Common myeloid progenitor, CD34-positive (primary cell): ENCODE results near the gene SLC45A1.
A peak's percentile ranks its signal among the peaks of the same experiment; 100 is the strongest.

ENCODE experiments used
- CTCF ChIA-PET: fragments of 350-600 bp; sonication (Branson Sonifier 250); formaldehyde crosslinking; loops from one replicate; lab custom pipeline; 2021; ENCODE audit warnings: antibody characterized with exemption; lab: Charles Lee
- POLR2A ChIA-PET: fragments of 350-600 bp; sonication (Branson Sonifier 250); formaldehyde crosslinking; loops from one replicate; lab custom pipeline; 2021; ENCODE audit warnings: antibody characterized with exemption; lab: Charles Lee
- DNase-seq, 3 donors: peaks; one replicate each; pipeline versions ENCODE4 v3.0.0 to v3.0.0-alpha.2; 2013
- H3K27ac ChIP-seq, 2 experiments: 1 replicate in 1 of 2; 2 replicates in 1 of 2; pipeline ENCODE4 v1.7.0; 2013; ENCODE audit warnings: inconsistent platforms in 2 of 2, low read length in 2 of 2, mild to moderate bottlenecking in 2 of 2, low read depth in 1 of 2, moderate library complexity in 1 of 2; ENCODE audit not compliant: severe bottlenecking in 2 of 2, insufficient read depth in 1 of 2, poor library complexity in 1 of 2
- H3K27me3 ChIP-seq, 5 experiments: replicated peaks in 2 of 5; 1 replicate in 3 of 5; 2 replicates in 2 of 5; pipeline versions ENCODE4 v1.6.1 to v1.7.0; 2013; ENCODE audit warnings: low read length in 4 of 5, mild to moderate bottlenecking in 2 of 5, moderate library complexity in 2 of 5, inconsistent platforms in 1 of 5; ENCODE audit not compliant: insufficient read depth in 5 of 5, control insufficient read depth in 4 of 5
- H3K36me3 ChIP-seq, 4 experiments: 1 replicate in 2 of 4; 2 replicates in 2 of 4; pipeline versions ENCODE4 v1.6.1 to v1.7.0; 2013; ENCODE audit warnings: low read length in 3 of 4, control low read depth in 1 of 4, mild to moderate bottlenecking in 1 of 4; ENCODE audit not compliant: control insufficient read depth in 4 of 4, insufficient read depth in 4 of 4
- H3K4me1 ChIP-seq, 4 experiments: 1 replicate in 3 of 4; 2 replicates in 1 of 4; pipeline versions ENCODE4 v1.6.1 to v1.7.1; 2013; ENCODE audit warnings: low read length in 3 of 4, mild to moderate bottlenecking in 3 of 4, control low read depth in 1 of 4, inconsistent platforms in 1 of 4, moderate library complexity in 1 of 4; ENCODE audit not compliant: control insufficient read depth in 4 of 4, insufficient read depth in 4 of 4; ENCODE audit errors: control extremely low read depth in 1 of 4
- H3K4me3 ChIP-seq, 7 experiments: 1 replicate in 4 of 7; 2 replicates in 3 of 7; pipeline versions ENCODE4 v1.5.1 to v1.7.0; 2013; ENCODE audit warnings: mild to moderate bottlenecking in 7 of 7, low read length in 6 of 7, moderate library complexity in 6 of 7, inconsistent platforms in 2 of 7, low read depth in 2 of 7, control low read depth in 1 of 7; ENCODE audit not compliant: insufficient read depth in 4 of 7, control insufficient read depth in 1 of 7; ENCODE audit errors: extremely low read depth in 1 of 7
- H3K9me3 ChIP-seq, 5 experiments: 1 replicate in 4 of 5; 2 replicates in 1 of 5; pipeline versions ENCODE4 v1.6.1 to v1.7.1; 2013; ENCODE audit warnings: low read length in 4 of 5, mild to moderate bottlenecking in 2 of 5, inconsistent platforms in 1 of 5, low read depth in 1 of 5, moderate library complexity in 1 of 5; ENCODE audit not compliant: control insufficient read depth in 4 of 5, insufficient read depth in 2 of 5; ENCODE audit errors: control extremely low read depth in 1 of 5
- WGBS: methylation state at CpG from one replicate; pipeline ENCODE4 v1.1.5; 2013; ENCODE audit not compliant: insufficient coverage; 5-methylcytosine and 5-hydroxymethylcytosine counted together

SLC45A1 gene

DNA sequence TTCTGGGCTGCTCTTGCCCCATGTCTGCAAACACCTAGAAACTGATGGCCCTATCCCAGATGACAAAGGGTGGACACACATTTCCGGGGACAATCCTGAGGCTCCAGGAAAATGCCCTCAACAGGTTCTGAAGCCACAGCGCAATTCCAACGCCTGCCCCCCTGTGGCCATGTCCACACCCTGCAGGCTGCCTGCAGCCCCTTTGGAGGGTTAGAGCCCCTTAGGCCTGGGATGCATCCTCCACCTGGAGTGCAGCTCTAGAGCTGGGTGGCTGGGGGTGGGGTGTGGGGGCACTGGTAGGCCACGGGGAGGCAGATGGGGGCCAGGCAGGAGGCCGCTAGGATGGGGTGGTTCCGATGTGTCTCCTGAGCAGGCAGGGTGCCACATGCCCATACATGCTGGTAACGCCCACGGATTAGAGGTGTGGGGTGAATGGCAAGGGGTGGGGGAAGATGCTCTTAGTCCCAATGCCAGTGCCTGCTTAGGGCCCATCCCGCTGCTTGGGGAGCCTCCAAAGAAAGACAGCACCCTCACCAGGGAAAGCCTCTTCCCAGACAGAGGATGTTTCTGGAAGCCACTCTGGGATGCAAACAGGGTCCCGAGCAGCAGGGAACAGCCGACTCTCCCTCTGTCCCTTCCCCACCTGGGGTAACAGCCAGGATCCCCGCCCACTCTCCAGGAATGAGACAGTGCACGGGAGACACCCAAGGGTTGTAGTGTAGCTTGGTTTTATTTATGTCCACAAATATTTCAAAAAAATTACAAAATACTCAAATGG is 34.0 kb downstream of the SLC45A1 start:
- 84% methylated on average over 7 of the region's 13 CpGs for WGBS
- peaks cover 5 to 46% (median 40%) of the 10 kb centered on the region in 4 experiments for H3K36me3 ChIP-seq
- ChIA-PET CTCF (interaction anchor here (0.8 to 7.6 kb wide), 12 partner anchors 15 to 599 kb away, joined by 3 to 108 read pairs (median 4); no protein-coding TSS in a partner anchor), POLR2A (no interaction called here)
- H3K4me1 ChIP-seq, result no peaks in the 10 kb centered on the region
- H3K27ac ChIP-seq, result no peak overlapping the region
- H3K9me3 ChIP-seq, result no peaks in the 10 kb centered on the region
- no peak overlapping the region for H3K4me3 ChIP-seq
- H3K27me3 ChIP-seq, result peaks cover 0 to 3% (median 0%) of the 10 kb centered on the region in 5 experiments
- peak; percentile 17 to 39 (median 27) for DNase-seq

DNA sequence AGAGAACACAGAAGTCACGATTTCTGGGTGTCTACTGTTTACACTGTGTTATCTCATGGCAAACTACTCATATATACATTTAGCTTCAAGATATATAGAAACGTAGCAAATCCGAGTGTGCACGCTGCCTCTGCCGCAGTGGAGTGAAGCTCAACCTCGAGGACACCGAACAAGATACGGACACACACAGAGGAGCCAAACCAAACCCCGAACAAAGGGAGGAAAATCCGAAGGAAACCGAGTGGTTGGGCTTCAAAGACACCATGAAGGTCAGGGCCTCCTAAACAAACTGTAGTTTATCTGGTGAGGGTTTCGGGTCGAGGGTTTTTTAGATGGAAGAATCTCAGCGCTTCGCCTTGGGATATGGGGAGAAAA is 34.5 kb downstream of the SLC45A1 start:
- WGBS, result 93% methylated on average over 15 of the region's 15 CpGs
- no peaks in the 10 kb centered on the region for H3K4me1 ChIP-seq
- no peaks in the 10 kb centered on the region for H3K9me3 ChIP-seq
- POLR2A ChIA-PET, result no interaction called here
- H3K27me3 ChIP-seq, result peaks cover 0 to 3% (median 0%) of the 10 kb centered on the region in 5 experiments
- no peak overlapping the region for H3K27ac ChIP-seq
- CTCF ChIA-PET, result interaction anchor here (0.8 to 7.6 kb wide), 9 partner anchors 15 to 600 kb away, joined by 3 to 108 read pairs (median 3); no protein-coding TSS in a partner anchor
- H3K36me3 ChIP-seq, result peaks cover 8 to 52% (median 44%) of the 10 kb centered on the region in 4 experiments
- H3K4me3 ChIP-seq, result no peak overlapping the region
- DNase-seq, result no peak

DNA sequence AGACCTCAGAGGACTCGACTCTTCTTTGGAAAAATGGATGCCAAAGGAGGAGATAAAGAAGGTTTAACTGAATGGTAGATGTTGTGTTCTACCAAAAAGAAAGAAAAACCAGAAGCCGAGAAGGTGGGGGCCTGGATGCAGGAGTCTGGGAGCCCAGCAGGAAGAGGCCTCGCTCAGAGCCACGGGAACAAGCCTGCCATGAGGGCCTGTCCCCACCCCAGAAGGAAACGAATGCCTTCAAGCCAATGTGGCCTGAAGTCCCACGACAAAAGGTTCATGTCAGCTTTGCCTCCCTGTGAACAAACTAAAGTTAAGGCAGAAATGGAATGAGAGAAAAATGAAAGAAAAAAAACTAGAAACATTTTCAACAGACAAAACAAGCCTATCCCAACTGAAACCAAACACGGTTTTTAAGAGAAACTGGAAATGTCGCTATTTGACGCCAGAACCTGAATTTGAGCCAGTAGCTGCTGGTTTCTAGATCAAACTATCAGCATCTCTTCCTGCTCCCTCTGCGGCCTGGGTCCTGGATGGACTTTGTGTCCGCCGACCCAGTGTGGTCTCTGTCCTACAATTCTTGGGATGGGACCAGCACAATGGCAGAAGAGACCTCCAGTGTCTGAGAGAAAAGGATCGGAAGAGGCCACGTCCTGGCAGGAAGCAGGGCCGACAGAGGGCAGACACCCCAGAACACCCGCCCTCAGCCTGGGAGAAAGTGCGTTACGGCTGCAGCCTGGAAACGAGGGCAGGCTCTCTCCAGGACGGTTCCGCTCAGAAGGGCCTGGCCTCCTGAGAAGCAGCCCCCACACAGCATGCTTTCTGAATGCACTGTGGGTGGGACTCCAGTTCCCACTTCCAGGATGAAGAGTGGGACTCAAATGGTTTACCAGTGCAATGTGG is 35.2 kb downstream of the SLC45A1 start:
- Histone ChIP-seq H3K27ac (no peak overlapping the region), H3K4me3 (no peak overlapping the region), H3K9me3 (no peaks in the 10 kb centered on the region), H3K27me3 (peaks cover 0 to 3% (median 0%) of the 10 kb centered on the region in 5 experiments), H3K36me3 (peaks cover 8 to 59% (median 49%) of the 10 kb centered on the region in 4 experiments), H3K4me1 (no peaks in the 10 kb centered on the region)
- WGBS, result 83% methylated on average over 19 of the region's 21 CpGs
- no peak for DNase-seq
- ChIA-PET POLR2A (no interaction called here), CTCF (interaction anchor here (0.8 to 7.6 kb wide), 7 partner anchors 14 to 600 kb away, joined by 3 to 108 read pairs (median 3); no protein-coding TSS in a partner anchor)

DNA sequence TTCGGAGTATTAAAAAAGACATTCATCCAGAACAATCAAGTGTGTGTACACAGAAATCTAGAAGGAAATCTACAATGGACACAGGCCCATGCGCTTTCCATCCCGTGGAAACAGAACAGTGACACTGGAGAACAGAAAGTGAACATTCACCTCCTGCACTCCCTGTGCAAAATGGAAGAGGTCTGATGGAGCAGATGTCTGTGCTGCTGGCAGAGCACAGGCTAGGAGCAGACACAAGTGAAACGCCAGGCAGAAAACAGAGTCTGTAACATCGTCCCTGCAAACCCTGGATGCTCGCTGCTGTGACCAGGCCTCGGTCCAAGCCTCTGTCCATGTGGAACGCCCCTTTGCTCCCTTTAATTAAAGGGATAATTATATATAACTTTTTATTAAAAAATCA is 36.1 kb downstream of the SLC45A1 start:
- H3K9me3 ChIP-seq, result no peaks in the 10 kb centered on the region
- H3K27ac ChIP-seq, result no peak overlapping the region
- H3K27me3 ChIP-seq, result no peaks in the 10 kb centered on the region
- no peaks in the 10 kb centered on the region for H3K4me1 ChIP-seq
- no peak overlapping the region for H3K4me3 ChIP-seq
- ChIA-PET POLR2A (no interaction called here), CTCF (interaction anchor here (0.9 to 1.4 kb wide), 4 partner anchors 33 to 379 kb away, joined by 3 to 4 read pairs (median 3); no protein-coding TSS in a partner anchor)
- 95% methylated on average over 3 of the region's 8 CpGs for WGBS
- DNase-seq, result no peak
- peaks cover 8 to 68% (median 57%) of the 10 kb centered on the region in 4 experiments for H3K36me3 ChIP-seq

DNA sequence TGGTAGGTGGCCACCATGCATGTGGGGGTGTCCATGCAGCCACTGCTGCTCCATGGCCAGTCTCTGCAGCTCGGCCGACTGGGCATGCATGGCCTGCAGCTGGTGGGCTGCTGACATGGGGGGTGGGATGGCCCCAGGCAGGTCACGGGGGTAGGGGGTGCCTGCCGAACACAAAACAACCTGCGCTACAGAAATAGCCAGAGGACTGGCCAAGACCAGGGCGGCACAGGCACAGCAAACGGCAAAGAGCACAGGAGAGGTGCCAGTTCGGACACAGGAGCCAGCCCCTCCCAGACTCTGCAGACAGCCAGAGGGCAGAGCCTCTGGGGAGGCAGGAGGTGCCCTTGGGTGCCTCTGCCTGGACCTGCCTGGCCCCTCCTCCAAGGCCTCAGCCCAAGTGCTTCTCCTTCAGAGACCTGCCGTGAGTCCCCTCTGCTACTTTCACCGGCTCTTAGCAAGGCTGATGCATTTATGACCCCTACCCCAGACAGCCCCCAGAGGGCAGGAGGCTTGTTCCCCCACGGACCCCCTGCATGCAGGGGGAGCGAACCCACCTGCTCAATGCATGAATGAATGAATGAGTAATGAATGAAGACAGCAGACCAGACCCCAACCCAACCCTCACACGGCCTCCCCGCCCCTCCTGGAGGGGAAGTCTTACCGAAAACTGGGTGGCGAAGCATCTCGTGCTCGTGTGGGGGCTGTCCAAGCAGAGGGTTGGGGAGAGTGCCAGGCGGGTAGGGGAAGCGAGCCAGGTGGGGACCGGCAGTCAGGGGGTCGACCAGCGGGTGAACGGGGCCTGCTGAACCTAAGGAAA is 37.7 kb downstream of the SLC45A1 start:
- CTCF ChIA-PET, result interaction anchor here (1.1 to 1.4 kb wide), 3 partner anchors 31 to 340 kb away, joined by 3 read pairs; no protein-coding TSS in a partner anchor
- Histone ChIP-seq H3K4me3 (no peak overlapping the region), H3K4me1 (no peaks in the 10 kb centered on the region), H3K9me3 (no peaks in the 10 kb centered on the region), H3K36me3 (peaks cover 8 to 82% (median 64%) of the 10 kb centered on the region in 4 experiments), H3K27ac (no peak overlapping the region), H3K27me3 (no peaks in the 10 kb centered on the region)
- POLR2A ChIA-PET, result no interaction called here
- 96% methylated on average over 20 of the region's 24 CpGs for WGBS
- no peak for DNase-seq
